Hepatocyte (in vitro differentiated cells): Measurements from ENCODE around the gene WSCD2.

Experiments
- EZH2phosphoT487 ChIP-seq: fragments of 200-600 bp; sonication (generic); IDR thresholded peaks from one replicate; pipeline ENCODE4 v1.6.1; 2018; ENCODE audit warnings: antibody characterized with exemption, mild to moderate bottlenecking, low read depth, moderate library complexity; ENCODE audit not compliant: unreplicated experiment, severe bottlenecking
- TF ChIP-seq, protein P1 (sequence below): fragments of 200-600 bp; sonication (generic); IDR thresholded peaks from 2 replicates; pipeline ENCODE4 v1.5.1; 2016; ENCODE audit warnings: antibody characterized with exemption, mild to moderate bottlenecking; ENCODE audit not compliant: poor library complexity

DNA sequence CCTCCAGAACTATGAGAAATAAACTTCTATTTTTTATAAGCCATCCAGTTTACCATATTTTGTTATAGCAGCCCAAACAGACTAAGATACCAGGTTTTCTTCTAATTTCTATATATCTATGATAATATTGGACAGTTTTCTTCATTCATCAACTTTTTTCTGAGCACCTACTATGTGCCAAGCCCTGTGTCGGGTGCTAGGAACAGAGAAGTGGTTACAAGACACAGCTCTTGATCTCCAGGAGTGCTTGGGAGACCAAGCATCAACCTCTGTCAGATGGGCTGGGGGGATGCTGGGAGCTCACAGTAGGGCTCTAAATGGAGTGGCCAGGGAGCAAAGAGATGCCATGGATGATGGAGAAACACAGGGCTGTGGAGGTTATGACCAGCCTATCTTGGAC is 2.9 kb upstream of the WSCD2 start:
- TF ChIP-seq, protein P1, sequence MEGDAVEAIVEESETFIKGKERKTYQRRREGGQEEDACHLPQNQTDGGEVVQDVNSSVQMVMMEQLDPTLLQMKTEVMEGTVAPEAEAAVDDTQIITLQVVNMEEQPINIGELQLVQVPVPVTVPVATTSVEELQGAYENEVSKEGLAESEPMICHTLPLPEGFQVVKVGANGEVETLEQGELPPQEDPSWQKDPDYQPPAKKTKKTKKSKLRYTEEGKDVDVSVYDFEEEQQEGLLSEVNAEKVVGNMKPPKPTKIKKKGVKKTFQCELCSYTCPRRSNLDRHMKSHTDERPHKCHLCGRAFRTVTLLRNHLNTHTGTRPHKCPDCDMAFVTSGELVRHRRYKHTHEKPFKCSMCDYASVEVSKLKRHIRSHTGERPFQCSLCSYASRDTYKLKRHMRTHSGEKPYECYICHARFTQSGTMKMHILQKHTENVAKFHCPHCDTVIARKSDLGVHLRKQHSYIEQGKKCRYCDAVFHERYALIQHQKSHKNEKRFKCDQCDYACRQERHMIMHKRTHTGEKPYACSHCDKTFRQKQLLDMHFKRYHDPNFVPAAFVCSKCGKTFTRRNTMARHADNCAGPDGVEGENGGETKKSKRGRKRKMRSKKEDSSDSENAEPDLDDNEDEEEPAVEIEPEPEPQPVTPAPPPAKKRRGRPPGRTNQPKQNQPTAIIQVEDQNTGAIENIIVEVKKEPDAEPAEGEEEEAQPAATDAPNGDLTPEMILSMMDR: no peak
- TF ChIP-seq EZH2phosphoT487: no peak
